Activated CD8-positive, alpha-beta memory T cell treated with anti-CD3 and anti-CD28 coated beads, Interleukin-2, amount 50 U/mL, for 1 hour (primary cell): Measurements from ENCODE around the gene GALNTL6.

Experiments
- DNase-seq: peaks from one replicate; pipeline ENCODE4 v3.0.0-alpha.2; 2020; ENCODE audit errors: extremely low read depth

The GALNTL6 gene

DNA sequence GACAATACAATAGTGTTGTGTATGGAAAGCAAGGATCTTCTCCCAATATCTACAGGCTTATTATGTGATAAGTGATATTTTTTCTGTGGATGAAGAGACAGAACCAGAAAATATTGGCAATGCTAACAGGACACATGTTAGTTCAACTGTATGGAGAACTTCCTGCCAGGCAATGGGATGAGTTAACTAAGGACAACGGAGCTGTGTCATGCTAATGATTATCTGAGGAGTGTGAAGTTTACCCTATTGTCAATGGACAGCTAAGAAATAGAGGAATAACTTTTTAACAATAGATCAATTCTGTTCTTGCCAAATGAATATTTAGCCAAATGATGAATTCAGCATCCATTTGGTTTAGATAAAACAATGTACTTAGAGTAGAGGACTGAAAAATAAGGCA, 180.0 kb downstream of the GALNTL6 start:
- no peak for DNase-seq

DNA sequence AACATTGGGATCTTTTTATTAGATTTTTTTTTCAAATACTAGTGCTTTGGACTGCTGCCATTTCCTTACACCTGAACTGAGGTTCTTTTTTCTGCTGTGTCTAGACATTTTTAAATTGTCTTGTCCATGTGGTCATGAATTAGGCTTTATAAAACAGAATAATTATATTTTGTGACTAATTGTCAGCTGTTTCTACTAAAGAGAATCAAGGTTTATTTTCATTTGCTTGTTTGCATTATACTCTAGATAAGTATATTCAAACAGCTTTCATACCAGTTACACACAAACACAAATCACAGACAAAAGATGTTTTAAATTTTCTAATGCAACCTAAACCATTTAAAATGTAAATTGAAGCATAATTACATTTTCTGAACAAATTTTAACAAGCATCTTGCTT, 194.7 kb downstream of the GALNTL6 start:
- no peak for DNase-seq

DNA sequence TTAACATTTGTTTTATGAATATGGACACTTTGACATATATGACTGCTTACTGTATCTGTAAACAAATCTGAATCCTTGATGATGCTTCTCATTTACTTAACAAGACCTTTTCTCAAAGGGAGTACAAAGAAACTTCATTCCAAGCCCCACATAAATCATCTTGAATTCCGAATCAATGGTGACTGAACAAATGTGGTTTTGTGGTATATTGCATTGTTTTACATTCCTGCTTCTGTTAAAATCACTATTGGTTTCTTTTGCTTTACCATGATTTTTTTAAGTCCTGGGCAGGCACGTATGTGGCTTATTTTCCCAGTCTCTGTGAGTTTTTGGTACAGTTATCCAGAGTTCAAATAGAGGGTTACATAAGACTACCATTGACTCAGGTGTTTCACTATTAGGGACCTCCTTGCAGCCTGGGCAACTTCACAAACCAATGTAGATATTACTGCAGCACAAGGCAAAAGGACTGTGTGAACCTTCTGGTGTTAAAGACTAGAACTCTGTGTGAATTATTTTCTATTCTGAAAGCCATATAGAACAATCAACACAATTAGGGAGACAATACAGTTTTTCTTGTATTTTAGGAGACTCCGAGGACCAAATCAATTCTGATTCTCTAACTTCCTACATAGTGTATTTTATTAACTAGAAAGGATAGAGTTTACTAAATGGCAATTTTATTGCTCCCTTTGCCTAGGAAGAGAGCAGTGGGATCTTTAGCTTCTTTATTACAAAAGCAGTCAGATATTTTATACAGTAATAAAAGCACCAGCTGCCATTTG, 196.4 kb downstream of the GALNTL6 start:
- no peak for DNase-seq

DNA sequence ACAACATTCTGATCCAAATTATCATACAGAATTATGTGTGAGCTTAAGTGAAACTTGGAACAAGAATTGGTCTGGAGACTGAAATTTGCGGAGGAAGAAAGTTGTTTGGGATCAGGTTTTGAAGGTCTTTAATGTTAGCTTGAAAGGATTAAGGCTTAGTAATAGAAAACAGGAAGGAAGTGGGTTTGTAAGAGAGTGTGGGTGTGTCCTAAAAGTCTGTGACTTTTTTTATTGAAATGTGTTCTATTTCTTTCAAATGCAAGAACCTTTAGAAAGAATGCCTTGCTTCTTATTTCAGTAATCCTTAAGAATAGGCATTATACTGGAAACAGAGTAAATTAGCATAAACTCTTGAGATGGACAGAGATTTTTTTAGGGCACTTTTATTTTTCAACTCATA, 198.0 kb downstream of the GALNTL6 start:
- no peak for DNase-seq

DNA sequence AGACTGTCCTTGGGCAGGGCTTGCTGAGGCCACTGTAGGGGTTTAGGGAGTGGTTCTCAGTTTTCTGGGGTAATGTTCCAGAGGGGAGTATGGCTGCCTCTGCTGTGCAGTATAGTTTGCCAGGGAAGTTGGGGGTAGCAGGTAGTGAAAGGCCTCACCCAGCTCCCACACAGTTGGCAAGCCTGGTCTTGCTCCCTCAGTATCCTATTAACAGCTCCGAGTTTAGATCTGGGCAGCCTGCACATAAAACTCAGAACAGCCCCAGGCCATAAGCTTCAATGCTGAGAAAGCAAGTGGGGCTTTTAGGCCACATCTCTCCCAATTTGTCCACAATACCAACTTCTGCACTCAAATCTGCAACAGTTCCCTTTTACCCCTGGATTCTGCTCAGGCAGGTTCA, 205.2 kb downstream of the GALNTL6 start:
- DNase-seq = no peak

DNA sequence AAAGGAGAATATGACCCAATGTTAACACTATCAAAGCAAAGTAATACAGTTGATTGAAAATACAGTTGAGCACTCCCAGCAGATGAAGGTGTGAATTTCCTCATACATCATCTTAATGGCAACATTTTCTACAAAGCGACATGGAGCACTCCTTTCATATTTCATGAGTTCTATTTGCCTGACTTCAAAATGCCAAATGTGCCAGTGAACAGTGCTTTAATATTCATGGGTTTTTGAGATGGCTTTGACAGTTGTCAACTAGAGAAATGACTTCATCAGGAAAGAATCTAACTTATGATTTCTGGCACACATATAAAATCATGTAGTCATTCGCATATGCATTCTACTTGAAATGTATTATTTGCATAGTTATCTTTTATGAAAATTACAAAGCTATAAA, 222.4 kb downstream of the GALNTL6 start:
- DNase-seq = no peak

DNA sequence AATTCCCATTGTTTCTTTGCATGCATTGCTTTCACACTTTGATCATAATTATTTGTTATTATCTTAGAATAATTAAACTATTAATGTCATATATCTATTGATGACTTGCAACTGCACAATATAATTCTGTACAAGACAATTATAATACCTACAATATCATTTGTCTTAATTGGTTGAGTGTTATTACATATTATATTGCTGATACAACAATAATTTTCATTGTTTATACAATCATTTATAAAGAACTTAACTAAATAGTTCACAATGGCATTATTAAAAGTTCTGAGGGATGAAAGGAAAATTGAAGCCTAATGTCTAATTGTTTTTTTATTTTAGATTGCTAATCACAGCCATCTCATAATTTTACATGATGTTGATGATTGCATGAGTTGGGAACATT, 227.6 kb downstream of the GALNTL6 start:
- no peak for DNase-seq

DNA sequence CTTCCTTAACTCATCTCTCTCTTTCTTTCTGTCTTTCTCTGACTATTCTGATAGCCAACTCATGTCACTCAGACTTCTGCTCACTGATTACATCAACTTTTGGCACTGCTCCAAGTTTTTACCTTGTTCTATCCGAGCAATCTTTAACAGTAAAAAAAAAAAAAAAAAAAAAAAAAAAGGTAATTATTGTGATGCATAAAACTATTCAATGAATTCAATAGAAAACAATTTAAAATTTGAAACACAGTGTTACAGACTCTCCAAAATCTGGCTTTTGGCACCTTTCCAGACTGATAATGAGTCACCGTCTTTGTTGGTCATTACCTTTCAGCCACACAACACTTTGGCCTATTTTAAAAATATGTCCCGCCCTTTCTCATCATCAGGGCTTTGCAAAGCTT, 229.5 kb downstream of the GALNTL6 start:
- no peak for DNase-seq

DNA sequence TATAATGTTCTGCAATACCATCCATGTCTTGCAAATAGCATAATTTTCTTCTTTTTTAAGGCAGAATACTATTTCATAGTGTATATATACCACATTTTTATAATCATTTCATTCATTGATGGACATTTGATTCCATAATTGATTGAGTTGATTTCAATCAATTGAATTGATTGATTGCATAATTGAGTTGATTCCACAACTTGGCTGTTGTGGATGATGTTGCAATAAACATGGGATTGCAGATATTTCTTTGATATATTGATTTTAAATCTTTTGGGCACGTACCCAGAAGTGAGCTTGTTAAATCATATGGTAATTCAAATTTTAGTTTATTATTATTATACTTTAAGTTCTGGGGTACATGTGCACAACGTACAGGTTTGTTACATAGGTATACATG, 232.8 kb downstream of the GALNTL6 start:
- DNase-seq = no peak

DNA sequence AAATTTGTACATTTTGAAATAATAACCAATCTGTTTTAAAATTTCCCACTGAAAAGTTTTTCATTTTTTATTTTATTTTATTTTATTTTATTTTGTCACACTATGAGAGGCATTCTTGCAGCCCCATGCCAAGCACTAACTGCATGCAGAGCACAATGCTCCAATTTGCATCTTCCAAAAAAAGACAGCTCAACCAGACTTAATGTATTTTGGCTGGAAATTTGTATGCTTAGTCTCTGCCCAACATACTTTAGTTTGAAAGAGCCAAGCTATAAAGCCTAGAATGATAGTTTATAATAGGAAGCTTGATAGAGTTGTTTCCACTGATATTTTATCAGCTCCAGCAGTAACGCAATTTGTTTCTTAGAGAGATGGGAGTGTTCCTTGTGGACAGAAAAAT, 235.5 kb downstream of the GALNTL6 start:
- DNase-seq = no peak

DNA sequence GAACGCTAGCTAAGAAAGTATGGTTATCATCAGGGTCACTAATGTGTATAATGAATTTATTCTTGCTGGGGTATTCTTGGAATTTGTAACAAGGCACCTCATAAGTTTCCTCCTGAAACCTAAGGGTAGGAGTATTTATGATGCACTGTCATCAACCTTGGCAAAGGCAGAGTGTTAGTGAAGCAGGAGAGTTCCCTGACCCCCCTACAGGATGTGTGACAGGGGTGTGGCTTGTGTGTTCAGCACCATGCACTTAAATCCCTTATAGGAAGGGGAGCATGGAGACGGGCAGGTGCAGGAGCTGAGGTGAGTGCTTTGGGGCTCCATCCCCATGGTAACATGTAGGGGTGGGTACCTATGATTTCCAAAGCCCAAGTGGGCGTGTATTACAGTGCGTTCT, 237.7 kb downstream of the GALNTL6 start:
- no peak for DNase-seq

DNA sequence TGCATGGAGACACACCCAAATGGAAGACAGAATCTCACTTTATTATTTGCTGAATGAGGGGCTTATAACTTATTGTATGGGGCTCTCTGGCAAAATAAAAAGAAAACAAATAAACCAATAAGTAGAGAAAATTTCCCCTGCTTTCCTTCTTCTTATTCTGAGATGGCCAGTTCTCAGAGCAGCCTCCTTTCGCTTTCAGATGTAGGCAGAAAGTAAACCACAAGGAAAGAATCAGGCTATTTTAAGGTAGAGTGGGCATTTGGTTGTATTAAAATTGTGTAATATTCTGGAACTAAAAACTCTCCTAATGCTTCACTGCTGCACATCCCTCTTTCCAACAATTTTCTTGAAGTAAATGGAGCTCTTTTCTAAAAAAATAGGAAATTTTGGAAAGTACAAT, 241.8 kb downstream of the GALNTL6 start:
- no peak for DNase-seq

DNA sequence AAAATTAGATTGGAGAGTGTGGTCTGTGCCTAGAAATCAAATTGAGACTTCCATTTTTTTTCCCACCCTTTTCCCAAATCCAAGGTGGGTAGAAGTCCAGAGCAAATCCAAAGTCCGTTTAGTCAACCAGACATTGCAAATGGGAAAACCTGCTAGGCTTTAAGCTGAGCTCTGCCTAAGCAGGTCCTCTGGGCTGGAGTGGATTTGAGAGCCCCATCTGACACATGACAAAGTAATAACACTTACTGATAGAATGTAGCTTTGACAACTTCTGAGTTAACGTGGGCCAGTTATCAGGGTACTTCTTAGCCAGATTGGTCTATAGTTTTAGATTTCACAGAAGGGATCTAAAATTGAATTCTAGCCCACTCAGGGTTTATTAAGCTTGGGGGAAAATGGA, 242.3 kb downstream of the GALNTL6 start:
- no peak for DNase-seq

DNA sequence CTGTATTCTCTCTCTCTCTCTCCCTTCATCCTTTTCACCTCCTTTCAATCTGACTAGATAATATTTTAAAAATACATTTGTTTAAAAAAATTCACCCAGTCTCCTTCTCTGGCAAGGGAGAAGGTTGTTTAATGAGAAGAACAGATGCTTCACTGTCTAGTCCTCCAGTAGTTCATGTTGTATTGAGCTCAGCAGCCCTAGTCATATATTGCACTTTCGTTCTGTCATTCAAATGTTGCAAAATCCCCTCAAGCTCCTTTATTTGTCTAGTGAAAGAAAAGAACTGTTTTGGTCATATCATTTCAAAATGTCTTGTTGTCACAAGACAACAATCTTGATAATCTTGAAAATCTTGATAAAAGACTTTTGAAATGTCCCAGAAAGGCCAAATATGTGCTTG, 248.0 kb downstream of the GALNTL6 start:
- no peak for DNase-seq

DNA sequence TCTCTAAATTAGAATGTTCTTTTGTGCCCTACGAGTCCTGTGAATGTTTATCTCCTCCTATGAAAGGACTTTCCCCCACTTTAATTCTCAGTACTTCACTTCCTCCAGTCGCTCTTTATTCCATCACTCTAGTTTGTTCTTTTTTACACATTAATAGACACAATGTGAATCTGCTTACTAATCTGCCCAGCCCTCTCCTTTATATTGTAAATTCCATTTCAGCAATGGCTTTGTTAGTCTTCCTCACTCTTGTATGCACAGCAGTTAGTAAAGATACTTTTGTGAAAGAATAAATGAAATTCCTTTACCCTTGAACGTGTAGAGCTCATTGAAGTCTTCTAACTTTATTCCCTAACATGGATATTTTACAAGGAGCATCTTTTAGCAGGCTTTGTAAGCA, 255.3 kb downstream of the GALNTL6 start:
- DNase-seq = no peak

DNA sequence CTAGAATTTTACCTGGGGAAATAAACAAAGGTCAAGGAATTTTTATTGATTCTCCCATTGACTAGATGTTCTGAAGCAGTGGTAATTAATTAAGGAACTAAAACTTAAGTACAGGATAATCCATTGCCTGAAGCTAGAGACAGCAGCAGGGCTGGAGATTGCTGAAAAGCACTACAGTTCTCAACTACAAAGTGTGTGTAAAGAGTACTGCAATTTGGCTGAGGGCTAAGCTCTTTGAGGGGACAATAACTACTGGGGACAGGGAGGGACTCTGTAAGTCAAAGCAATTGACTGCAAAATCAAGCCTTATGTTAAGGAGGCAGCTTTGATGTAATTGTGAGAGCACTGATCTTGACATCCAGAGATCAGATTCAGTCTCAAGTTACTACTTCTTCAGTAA, 260.4 kb downstream of the GALNTL6 start:
- no peak for DNase-seq

DNA sequence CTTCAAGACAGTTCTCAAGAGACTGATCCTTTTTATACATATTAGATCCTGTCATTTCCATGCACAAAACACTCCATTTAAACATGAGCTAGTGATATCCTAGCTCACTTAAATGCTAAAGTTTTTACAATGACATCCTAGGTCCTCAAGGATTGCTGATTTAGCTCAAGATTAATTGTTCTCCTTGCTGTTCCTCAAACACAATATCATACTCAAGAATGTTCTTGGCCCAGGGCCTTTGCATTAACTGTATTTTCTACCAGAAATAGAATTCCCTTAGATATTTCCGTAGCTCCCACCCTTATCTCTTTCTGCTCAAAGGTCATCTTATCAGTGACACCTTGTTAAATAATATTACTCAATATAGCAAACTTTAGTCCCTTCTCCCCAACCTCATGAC, 270.1 kb downstream of the GALNTL6 start:
- DNase-seq = no peak

DNA sequence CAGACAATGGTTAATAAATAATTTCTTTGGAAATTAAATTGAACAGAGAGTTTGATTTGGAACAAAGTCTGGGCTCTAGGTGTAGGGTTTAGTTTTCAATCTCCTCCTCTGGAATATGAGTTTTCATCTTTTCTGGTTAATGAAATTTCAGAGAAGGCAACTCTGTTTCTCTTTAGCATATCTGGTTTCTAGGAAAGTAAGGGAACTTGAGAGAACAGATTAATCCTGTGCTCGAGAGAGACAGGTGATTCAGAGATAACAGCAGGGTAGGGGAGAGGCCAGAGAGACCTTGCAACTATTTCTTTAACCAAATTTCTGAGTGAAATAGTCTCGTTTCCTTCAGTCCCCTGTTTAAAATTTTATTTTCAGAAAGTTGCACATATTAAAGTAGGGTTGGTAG, 275.4 kb downstream of the GALNTL6 start:
- DNase-seq = no peak

DNA sequence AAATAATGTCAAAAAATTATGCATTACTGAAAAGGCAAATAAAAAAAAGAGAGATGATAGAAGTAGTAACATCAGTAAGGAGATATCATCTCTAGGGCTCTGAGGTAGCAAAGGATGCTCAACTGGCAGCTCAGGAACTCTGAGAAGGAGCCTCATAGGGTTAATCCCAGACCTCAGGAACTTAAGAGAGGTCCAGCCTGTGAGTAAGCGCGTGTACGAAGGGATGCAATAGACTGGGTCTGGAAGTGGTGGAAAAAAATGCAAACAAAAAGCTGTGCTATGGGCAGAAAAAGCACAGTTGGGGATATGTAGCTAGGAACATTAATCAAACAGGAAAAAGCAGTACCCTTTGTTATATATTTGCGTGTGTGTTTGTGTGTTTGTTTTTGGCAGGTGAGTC, 282.0 kb downstream of the GALNTL6 start:
- DNase-seq = no peak

DNA sequence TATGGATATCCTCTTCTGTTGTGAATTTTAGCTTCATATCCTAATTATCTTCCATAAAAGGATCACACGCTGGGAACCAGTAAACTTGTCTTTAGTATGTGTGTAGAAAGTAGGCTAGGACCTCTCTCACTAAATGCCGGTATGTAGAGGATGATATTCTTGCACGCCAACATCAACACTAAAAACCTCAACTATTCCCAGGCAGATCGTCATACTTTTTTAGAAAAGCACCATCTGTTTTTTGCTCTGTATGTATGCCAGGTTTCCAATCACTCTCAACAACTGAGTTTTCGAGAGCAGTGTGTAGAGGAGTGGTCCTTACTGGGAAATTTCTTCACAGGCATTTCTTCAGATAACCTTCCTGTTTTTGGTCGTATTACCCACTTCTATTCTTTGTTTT, 283.6 kb downstream of the GALNTL6 start:
- no peak for DNase-seq

DNA sequence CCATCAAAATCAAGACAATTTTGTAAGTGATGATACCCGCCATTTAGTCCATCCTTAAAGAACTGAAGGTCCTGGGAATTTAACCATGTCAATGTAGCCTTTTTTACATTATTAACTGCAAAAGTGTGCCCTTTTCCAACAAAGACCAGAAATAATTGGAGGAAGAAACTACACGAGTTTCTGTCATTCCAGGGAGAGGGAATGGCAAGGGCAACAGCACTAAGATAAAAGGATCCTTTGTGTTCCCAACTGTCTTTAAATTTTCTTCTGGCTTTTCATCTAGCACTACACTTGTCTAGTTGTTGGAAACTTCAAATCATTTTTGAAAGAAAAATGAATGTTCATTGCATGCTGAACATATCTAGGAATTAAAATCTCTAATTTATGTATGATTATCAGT, 286.2 kb downstream of the GALNTL6 start:
- DNase-seq = no peak

DNA sequence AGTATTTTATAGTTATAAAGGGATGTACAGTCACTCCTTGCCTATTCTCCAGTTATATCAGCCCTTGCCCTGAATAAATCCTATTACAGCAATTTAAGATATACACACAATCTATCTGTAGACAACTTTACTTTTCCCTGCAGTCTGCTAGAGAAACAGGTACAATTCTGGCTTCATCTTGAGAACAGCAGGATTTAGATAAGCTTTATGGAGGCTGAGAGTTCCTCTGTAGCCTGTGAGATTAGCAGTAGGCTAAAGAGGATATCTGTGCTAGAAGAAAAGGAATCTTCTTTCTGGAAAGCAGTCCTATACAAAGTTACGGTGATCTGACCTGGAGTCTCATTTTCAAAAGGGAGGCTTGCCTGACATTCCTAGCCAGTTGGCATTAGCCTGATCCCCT, 290.3 kb downstream of the GALNTL6 start:
- DNase-seq = no peak

DNA sequence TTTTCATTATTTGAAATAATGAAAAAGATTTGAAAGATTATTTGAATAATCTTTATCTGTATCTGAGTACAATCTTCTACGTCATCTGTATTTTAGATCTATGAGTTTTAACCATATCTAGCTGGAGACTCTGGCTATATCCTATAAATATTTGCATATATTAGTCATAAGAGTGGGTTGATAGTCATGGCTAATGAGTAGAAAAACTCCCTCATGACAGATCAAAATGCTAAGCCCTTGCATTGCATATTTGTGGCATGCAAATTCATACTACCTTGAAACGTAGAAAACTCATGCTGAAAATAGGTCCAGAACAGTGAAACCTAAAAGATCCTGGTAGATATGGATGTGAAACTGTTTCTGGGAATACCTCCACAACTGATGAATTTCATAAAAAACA, 291.3 kb downstream of the GALNTL6 start:
- DNase-seq = no peak

DNA sequence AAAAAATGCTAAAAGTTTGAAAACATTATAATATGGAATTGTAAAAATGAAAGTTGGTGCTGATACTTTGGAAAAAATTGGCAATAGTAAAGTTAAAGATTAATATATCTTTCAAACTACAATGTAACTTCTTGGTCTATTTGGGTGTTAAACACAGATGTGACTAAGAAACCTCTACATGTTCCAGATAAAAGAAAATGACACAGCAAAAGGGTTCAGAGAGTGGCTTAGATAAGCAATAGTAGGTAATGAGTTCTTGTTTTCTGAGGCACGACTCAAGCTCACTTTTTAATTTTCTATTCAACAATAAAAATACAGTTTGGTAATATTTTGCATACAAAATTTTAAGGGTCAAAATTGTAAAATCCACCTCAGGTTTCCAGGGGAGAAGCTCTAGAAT, 292.7 kb downstream of the GALNTL6 start:
- no peak for DNase-seq
